DOHH2 (cell line): ENCODE data around the gene SNW1.
"Not testable (repeated sequence)": the region's sequence is repeated elsewhere in the genome, so short reads cannot be mapped to it uniquely, and the experiment has no call there.

Experiments
- H3F3A ChIP-seq: fragments of 200-600 bp; sonication (generic), shearing (Covaris generic); 2 replicates; pipeline ENCODE4 v1.6.0; 2016; ENCODE audit warnings: antibody characterized with exemption, mild to moderate bottlenecking; ENCODE audit not compliant: control insufficient read depth, insufficient read depth
- H3K27ac ChIP-seq: fragments of 200-600 bp; sonication (generic); 2 replicates; pipeline ENCODE4 v1.5.1; 2014; ENCODE audit warnings: low read depth, mild to moderate bottlenecking, low read length, moderate library complexity
- H3K27me3 ChIP-seq: fragments of 200-600 bp; sonication (generic); 2 replicates; pipeline ENCODE4 v1.6.1; 2014; ENCODE audit warnings: mild to moderate bottlenecking, low read length, mixed read lengths; ENCODE audit not compliant: control insufficient read depth
- H3K36me3 ChIP-seq: fragments of 200-600 bp; sonication (generic); 2 replicates; pipeline ENCODE4 v1.6.1; 2014; ENCODE audit warnings: mild to moderate bottlenecking, low read length, moderate library complexity, mixed read lengths; ENCODE audit not compliant: control insufficient read depth
- H3K4me1 ChIP-seq: fragments of 200-600 bp; sonication (generic); 2 replicates; pipeline ENCODE4 v1.6.1; 2014; ENCODE audit warnings: mild to moderate bottlenecking, low read length, mixed read lengths; ENCODE audit not compliant: control insufficient read depth
- H3K4me2 ChIP-seq: fragments of 200-600 bp; sonication (generic); 2 replicates; pipeline ENCODE4 v1.6.0; 2014; ENCODE audit warnings: mild to moderate bottlenecking, low read length, moderate library complexity
- H3K4me3 ChIP-seq: fragments of 200-600 bp; sonication (generic); 2 replicates; pipeline ENCODE4 v1.5.1; 2014; ENCODE audit warnings: mild to moderate bottlenecking, low read length, mixed read lengths
- H3K79me2 ChIP-seq: fragments of 200-600 bp; sonication (generic); 2 replicates; pipeline ENCODE4 v1.6.1; 2014; ENCODE audit warnings: mild to moderate bottlenecking, low read length, mixed read lengths; ENCODE audit not compliant: control insufficient read depth
- H3K9me2 ChIP-seq: fragments of 200-600 bp; sonication (generic); replicated peaks from 2 replicates; pipeline ENCODE4 v1.6.1; 2014; ENCODE audit warnings: mild to moderate bottlenecking, low read length, mixed read lengths; ENCODE audit not compliant: control insufficient read depth
- H3K9me3 ChIP-seq: fragments of 200-600 bp; sonication (generic); 2 replicates; pipeline ENCODE4 v1.6.1; 2014; ENCODE audit warnings: antibody characterized with exemption, low read length, mixed read lengths; ENCODE audit not compliant: control insufficient read depth, insufficient read depth
- H4K20me1 ChIP-seq: fragments of 200-600 bp; sonication (generic); 2 replicates; pipeline ENCODE4 v1.6.0; 2014; ENCODE audit warnings: low read depth, mild to moderate bottlenecking, antibody characterized with exemption, low read length, moderate library complexity; ENCODE audit not compliant: control insufficient read depth, insufficient read depth
- CTCF ChIP-seq: fragments of 200-600 bp; sonication (generic); IDR thresholded peaks from one replicate; pipeline ENCODE4 v1.5.1; 2014; ENCODE audit warnings: antibody characterized with exemption, mild to moderate bottlenecking, low read depth, low read length; ENCODE audit not compliant: poor library complexity, severe bottlenecking
- EZH2phosphoT487 ChIP-seq: fragments of 200-600 bp; sonication (generic); IDR thresholded peaks from 2 replicates; pipeline ENCODE4 v1.6.1; 2017; ENCODE audit warnings: borderline replicate concordance, mild to moderate bottlenecking, antibody characterized with exemption, low read length, moderate library complexity, mixed read lengths

Gene SNW1

GRCh38 chr14:77799863-77800730, 39.1 kb upstream of the SNW1 start, which contains the start of gene ADCK1:
ADCK1 (plus strand) TSS chr14:77800109; CDS start chr14:77818979, 18,870 bp downstream.
- no peaks in the 10 kb centered on the region; the same call in 1 of the 2 replicates for H3K36me3 ChIP-seq
- TF ChIP-seq CTCF = peak; percentile 45
- TF ChIP-seq EZH2phosphoT487 = no peak

GRCh38 chr14:77799456-77799855, 38.5 kb upstream of the SNW1 start:
- not testable (repeated sequence) for H4K20me1 ChIP-seq, H3K36me3 ChIP-seq, H3K79me2 ChIP-seq, H3K27ac ChIP-seq, H3K9me2 ChIP-seq, H3K27me3 ChIP-seq, H3F3A ChIP-seq, H3K9me3 ChIP-seq
- Histone ChIP-seq H3K4me3 (peak overlapping the region; percentile 92), H3K4me1 (peaks cover 16% of the 10 kb centered on the region), H3K4me2 (peak overlapping the region; percentile 96)

More at GRCh38 chr14:77799863-77800730, 39.1 kb upstream of the SNW1 start, which contains the start of gene ADCK1:
- peak within 1 kb of the TSS; percentile 34; the same call in 1 of the 2 replicates for H3K27ac ChIP-seq
- H3K79me2 ChIP-seq = peaks cover 6% of the 10 kb centered on the region
- H3K27me3 ChIP-seq = no peaks in the 10 kb centered on the region
- no peaks in the 10 kb centered on the region for H3K9me2 ChIP-seq
- no peaks in the 10 kb centered on the region for H3F3A ChIP-seq
- peak within 1 kb of the TSS; percentile 96 for H3K4me2 ChIP-seq
- H3K4me3 ChIP-seq = peak within 1 kb of the TSS; percentile 92
- no peaks in the 10 kb centered on the region for H4K20me1 ChIP-seq
- peaks cover 16% of the 10 kb centered on the region for H3K4me1 ChIP-seq
- H3K9me3 ChIP-seq = no peaks in the 10 kb centered on the region

- H3K27ac ChIP-seq = no peak overlapping the region
- no peaks in the 10 kb centered on the region for H3K36me3 ChIP-seq
- no peaks in the 10 kb centered on the region for H3K9me3 ChIP-seq
- H3K27me3 ChIP-seq = peaks cover 11% of the 10 kb centered on the region; the same call in 1 of the 2 replicates
- H4K20me1 ChIP-seq = no peaks in the 10 kb centered on the region
- no peak for TF ChIP-seq CTCF
- TF ChIP-seq EZH2phosphoT487 = no peak
- H3K4me3 ChIP-seq = no peak overlapping the region
- H3K9me2 ChIP-seq = no peaks in the 10 kb centered on the region
- no peaks in the 10 kb centered on the region for H3K79me2 ChIP-seq
- peaks cover 5% of the 10 kb centered on the region for H3K4me1 ChIP-seq
- H3K4me2 ChIP-seq = no peak overlapping the region
- no peaks in the 10 kb centered on the region for H3F3A ChIP-seq
Measured at GRCh38 chr14:77794357-77794756, 33.4 kb upstream of the SNW1 start.

- H4K20me1 ChIP-seq, H3K79me2 ChIP-seq, H3K36me3 ChIP-seq, H3K4me1 ChIP-seq, H3K27ac ChIP-seq, H3F3A ChIP-seq, H3K4me2 ChIP-seq, H3K9me2 ChIP-seq, H3K4me3 ChIP-seq, H3K9me3 ChIP-seq: not testable (repeated sequence)
- H3K27me3 ChIP-seq = peaks cover 11% of the 10 kb centered on the region; the same call in 1 of the 2 replicates
Measured at GRCh38 chr14:77793255-77793654, 32.3 kb upstream of the SNW1 start.
